Thyroid gland (tissue), 4 donors: ENCODE measurements around the gene STUM. TPM values are rescaled to one million over a fixed set of nuclear protein-coding genes. Genes with fewer than 3 reads are reported as not detected.

Source experiments
- DNase-seq, 2 donors: peaks; one replicate each; pipeline ENCODE4 v3.0.0-alpha.2; 2019
- H3K27ac ChIP-seq, 3 donors: fragments of 200-600 bp; sonication (generic); 1 replicate in 2 of 3; 2 replicates in 1 of 3; pipeline ENCODE4 v1.5.1; 2016 to 2019; ENCODE audit warnings: mild to moderate bottlenecking in 1 of 3, moderate library complexity in 1 of 3
- H3K27me3 ChIP-seq: fragments of 200-600 bp; sonication (generic); one replicate; pipeline ENCODE4 v1.5.1; 2019
- H3K36me3 ChIP-seq, 2 donors: fragments of 200-600 bp; sonication (generic); one replicate each; pipeline ENCODE4 v1.5.1; 2016 to 2019
- H3K4me1 ChIP-seq, 2 donors: fragments of 200-600 bp; sonication (generic); one replicate each; pipeline ENCODE4 v1.5.1; 2017 to 2019
- H3K4me3 ChIP-seq, 3 donors: fragments of 200-600 bp; sonication (generic); replicated peaks in 1 of 3; 1 replicate in 2 of 3; 2 replicates in 1 of 3; pipeline ENCODE4 v1.5.1; 2016; ENCODE audit warnings: mild to moderate bottlenecking in 1 of 3
- H3K9me3 ChIP-seq: fragments of 200-600 bp; sonication (generic); one replicate; pipeline ENCODE4 v1.5.1; 2017
- CTCF ChIP-seq, 6 experiments: fragments of 200-600 bp in 3 of 6; fragments of 450-650 bp in 3 of 6; sonication (generic) in 3 of 6; IDR thresholded peaks; one replicate each; pipeline ENCODE4 v1.5.1; 2016 to 2019; ENCODE audit warnings: antibody characterized with exemption in 6 of 6, mild to moderate bottlenecking in 2 of 6, inconsistent platforms in 1 of 6, moderate library complexity in 1 of 6
- POLR2A ChIP-seq, 2 donors: fragments of 450-650 bp; IDR thresholded peaks; one replicate each; pipeline ENCODE4 v1.6.1; 2017; ENCODE audit warnings: antibody characterized with exemption in 2 of 2, mild to moderate bottlenecking in 2 of 2, moderate library complexity in 1 of 2
- WGBS, 2 donors: methylation state at CpG; one replicate each; pipeline ENCODE4 v1.1.5; 2017; 5-methylcytosine and 5-hydroxymethylcytosine counted together
- intact Hi-C: fragments of 100-400 bp; cut with DNase I; formaldehyde crosslinking; loops from one replicate; pipeline ENCODE4 v1.15.1; 2023
- total RNA-seq, 4 donors: library from RNA; depleted of rRNA; stranded (reverse); fragments of >200 nt; gene quantifications; one replicate each; pipeline ENCODE4 v1.2.3, GENCODE V29; 2016

Gene STUM
- total RNA-seq, 4 donors from 2014 or later = 0.22 to 1.1 (median 0.48) TPM

GRCh38 chr1:226630592-226630991 lies 82.0 kb downstream of the STUM start:
- Histone ChIP-seq H3K4me1 (peaks cover 0 to 11% of the 10 kb centered on the region in 2 donors), H3K27ac (no peak overlapping the region)
- TF ChIP-seq POLR2A (IDR thresholded peaks at IDR 0.05) = no peak
- no peak for TF ChIP-seq CTCF (IDR thresholded peaks at IDR 0.05)

GRCh38 chr1:226631229-226632000 lies 82.9 kb downstream of the STUM start:
- no peak for TF ChIP-seq CTCF (IDR thresholded peaks at IDR 0.05)
- TF ChIP-seq POLR2A (IDR thresholded peaks at IDR 0.05) = no peak
- 87% methylated on average over 10 of the region's 10 CpGs for WGBS, 2 donors
- no peaks in the 10 kb centered on the region for H3K9me3 ChIP-seq
- intact Hi-C loops = loop anchor here (10.0 kb wide), 2 partner anchors 103 to 813 kb away; partner anchors contain the start of gene ITPKB
- H3K27me3 ChIP-seq = no peaks in the 10 kb centered on the region
- no peak for DNase-seq
- H3K36me3 ChIP-seq = no peaks in the 10 kb centered on the region
- H3K4me1 ChIP-seq = peaks cover 0 to 8% of the 10 kb centered on the region in 2 donors
- no peak overlapping the region for H3K27ac ChIP-seq
- H3K4me3 ChIP-seq = no peak overlapping the region

More at GRCh38 chr1:226630592-226630991, 82.0 kb downstream of the STUM start:
- H3K27me3 ChIP-seq = no peaks in the 10 kb centered on the region
- intact Hi-C loops = loop anchor here (10.0 kb wide), 2 partner anchors 104 to 814 kb away; partner anchors contain the start of gene ITPKB
- H3K4me3 ChIP-seq = no peak overlapping the region
- WGBS, 2 donors = 94 to 95% methylated on average over 3 of the region's 3 CpGs
- no peaks in the 10 kb centered on the region for H3K9me3 ChIP-seq
- no peak for DNase-seq
- H3K36me3 ChIP-seq = no peaks in the 10 kb centered on the region

GRCh38 chr1:226632169-226632879 lies 83.8 kb downstream of the STUM start:
- H3K27ac ChIP-seq = no peak overlapping the region
- WGBS, 2 donors = 89 to 90% methylated on average over 9 of the region's 9 CpGs
- TF ChIP-seq POLR2A (IDR thresholded peaks at IDR 0.05) (no peak), CTCF (IDR thresholded peaks at IDR 0.05) (no peak)
- H3K4me3 ChIP-seq = no peak overlapping the region
- H3K4me1 ChIP-seq = peaks cover 0 to 3% of the 10 kb centered on the region in 2 donors
- no peaks in the 10 kb centered on the region for H3K36me3 ChIP-seq
- H3K27me3 ChIP-seq = no peaks in the 10 kb centered on the region
- no peak for DNase-seq
- no peaks in the 10 kb centered on the region for H3K9me3 ChIP-seq
- intact Hi-C loops = loop anchor here (10.0 kb wide), 2 partner anchors 102 to 812 kb away; partner anchors contain the start of gene ITPKB

- H3K27ac ChIP-seq = no peak overlapping the region
- TF ChIP-seq POLR2A (IDR thresholded peaks at IDR 0.05) (no peak), CTCF (IDR thresholded peaks at IDR 0.05) (no peak)
- intact Hi-C loops = loop anchor here (10.0 kb wide), 2 partner anchors 102 to 812 kb away; partner anchors contain the start of gene ITPKB
- H3K9me3 ChIP-seq = no peaks in the 10 kb centered on the region
- H3K27me3 ChIP-seq = no peaks in the 10 kb centered on the region
- DNase-seq = no peak
- H3K4me3 ChIP-seq = no peak overlapping the region
- 82 to 91% methylated on average over 10 of the region's 10 CpGs for WGBS, 2 donors
- H3K4me1 ChIP-seq = peaks cover 0 to 3% of the 10 kb centered on the region in 2 donors
- no peaks in the 10 kb centered on the region for H3K36me3 ChIP-seq
Measured at GRCh38 chr1:226632922-226633351, 84.4 kb downstream of the STUM start.
